Heart left ventricle (tissue), 16 donors: ENCODE measurements around the gene RNF225. TPM values are rescaled to one million over a fixed set of nuclear protein-coding genes. Genes with fewer than 3 reads are reported as not detected.
A peak's percentile ranks its signal among the peaks of the same experiment; 100 is the strongest.
"Not testable (repeated sequence)": the region's sequence is repeated elsewhere in the genome, so short reads cannot be mapped to it uniquely, and the experiment has no call there.

Source experiments
- ATAC-seq, 4 donors: fragments of 200-7000 bp; cut with Tn5 transposase; one replicate each; pipeline ENCODE4 v1.9.1; 2020 to 2022; ENCODE audit warnings: moderate library complexity in 4 of 4, mild to moderate bottlenecking in 3 of 4, moderate number of reproducible peaks in 1 of 4
- DNase-seq, 5 donors: peaks; one replicate each; pipeline ENCODE4 v3.0.0-alpha.2; 2020
- H3K27ac ChIP-seq, 12 donors: fragments of 200-600 bp; sonication (generic) in 4 of 12; one replicate each; pipeline versions ENCODE4 v1.5.0 to v1.8.0; 2016 to 2022; ENCODE audit warnings: mild to moderate bottlenecking in 2 of 12
- H3K27me3 ChIP-seq, 9 donors: fragments of 200-600 bp; sonication (generic) in 2 of 9; one replicate each; pipeline versions ENCODE4 v1.5.1 to v1.8.0; 2016 to 2022; ENCODE audit warnings: mild to moderate bottlenecking in 3 of 9
- H3K36me3 ChIP-seq, 9 donors: fragments of 200-600 bp; sonication (generic) in 2 of 9; one replicate each; pipeline versions ENCODE4 v1.5.0 to v1.8.0; 2018 to 2022; ENCODE audit warnings: mild to moderate bottlenecking in 2 of 9
- H3K4me1 ChIP-seq, 12 donors: fragments of 200-600 bp; sonication (generic) in 4 of 12; one replicate each; pipeline versions ENCODE4 v1.5.0 to v1.8.0; 2016 to 2022; ENCODE audit warnings: mild to moderate bottlenecking in 3 of 12
- H3K4me3 ChIP-seq, 12 donors: fragments of 200-600 bp; sonication (generic) in 4 of 12; one replicate each; pipeline versions ENCODE4 v1.5.0 to v1.8.0; 2017 to 2022; ENCODE audit warnings: mild to moderate bottlenecking in 9 of 12, moderate library complexity in 4 of 12
- H3K9me3 ChIP-seq, 12 donors: fragments of 200-600 bp; sonication (generic) in 4 of 12; one replicate each; pipeline versions ENCODE4 v1.5.0 to v1.8.0; 2016 to 2022; ENCODE audit warnings: mild to moderate bottlenecking in 1 of 12
- POLR2A ChIP-seq, 2 donors: fragments of 450-650 bp; IDR thresholded peaks; one replicate each; pipeline ENCODE4 v1.6.1; 2017; ENCODE audit warnings: antibody characterized with exemption in 2 of 2, mild to moderate bottlenecking in 2 of 2, moderate library complexity in 2 of 2
- WGBS, 4 donors: extraction: QIAGEN DNeasy Blood & Tissue Kit in 2 of 4; methylation state at CpG; one replicate each; pipeline versions ENCODE4 v1.1.5 to v1.1.7; 2013 to 2018; 5-methylcytosine and 5-hydroxymethylcytosine counted together
- intact Hi-C, 10 donors: fragments of 100-400 bp; cut with DNase I; formaldehyde crosslinking; loops; one replicate each; pipeline versions ENCODE4 v1.11.1 to v1.14.2; 2022
- microRNA-seq, 4 donors: library from miRNA; unstranded; fragments of <30 nt; microRNA quantifications; one replicate each; pipeline versions ENCODE4 to v1.2.0, GENCODE V29; 2017 to 2020
- polyA plus RNA-seq, 2 donors: library from polyadenylated mRNA; stranded (reverse); fragments of 200-250 nt; gene quantifications; one replicate each; pipeline ENCODE4 v1.2.3, GENCODE V29; 2013
- total RNA-seq, 9 donors: library from RNA; depleted of rRNA in 2 of 9; stranded (reverse); fragments of >200 nt in 2 of 9; fragmentation: NEBNext Ultra II Directional in 3 of 9; extraction: Animal tissue kit (Norgen Biotek cat#: 25700) in 3 of 9; gene quantifications; one replicate each; pipeline versions ENCODE4 v1.1.0 to v1.2.4, GENCODE V29; 2016 to 2023
- TF ChIP-seq, protein P1 (sequence below), 12 donors: fragments of 200-600 bp; sonication (generic) in 4 of 12; IDR thresholded peaks; one replicate each; pipeline versions ENCODE4 v1.5.0 to v1.8.0; 2018 to 2022; ENCODE audit warnings: antibody characterized with exemption in 12 of 12, mild to moderate bottlenecking in 5 of 12
- donor health status: ischemic (EF 13 %, LVEDD 7.1; RV severe dilation, severe dysfunction).
- donor health status: healthy with polysubstance abuse.
- donor health status: DM: no; HTN: yes; CAD: no.
- donor health status: DM: no; HTN: no; CAD: no.
- donor health status: ischemic (EF 25% LVEDD 6.9; RV normal size, moderate dysfunction).
- donor health status: ischemic (EF 25% LVEDD 5.7; RV mildly dilated, moderate dysfunction).
- donor health status: healthy.
- donor health status: DM: yes; HTN: yes; CAD: no.
- donor health status: ischemic (EF 35%, LVEDD 5.7; RV mildly dilated, moderate dysfunction).
- donor health status: nonischemic (EF 11% LVEDD 7.7; RV severe dilation, severe dysfunction).
- donor health status: DM: yes; HTN: yes; CAD: no.
- donor health status: PGD.
- donor health status: ischemic (EF 29% LVEDD 5.4; RV normal size, mild dysfunction).
- donor health status: nonischemic (EF 23%, LVEDD 6.1; RV moderate dilation, normal function).

The RNF225 gene
- total and polyA plus RNA-seq, 11 donors: not detected

DNA sequence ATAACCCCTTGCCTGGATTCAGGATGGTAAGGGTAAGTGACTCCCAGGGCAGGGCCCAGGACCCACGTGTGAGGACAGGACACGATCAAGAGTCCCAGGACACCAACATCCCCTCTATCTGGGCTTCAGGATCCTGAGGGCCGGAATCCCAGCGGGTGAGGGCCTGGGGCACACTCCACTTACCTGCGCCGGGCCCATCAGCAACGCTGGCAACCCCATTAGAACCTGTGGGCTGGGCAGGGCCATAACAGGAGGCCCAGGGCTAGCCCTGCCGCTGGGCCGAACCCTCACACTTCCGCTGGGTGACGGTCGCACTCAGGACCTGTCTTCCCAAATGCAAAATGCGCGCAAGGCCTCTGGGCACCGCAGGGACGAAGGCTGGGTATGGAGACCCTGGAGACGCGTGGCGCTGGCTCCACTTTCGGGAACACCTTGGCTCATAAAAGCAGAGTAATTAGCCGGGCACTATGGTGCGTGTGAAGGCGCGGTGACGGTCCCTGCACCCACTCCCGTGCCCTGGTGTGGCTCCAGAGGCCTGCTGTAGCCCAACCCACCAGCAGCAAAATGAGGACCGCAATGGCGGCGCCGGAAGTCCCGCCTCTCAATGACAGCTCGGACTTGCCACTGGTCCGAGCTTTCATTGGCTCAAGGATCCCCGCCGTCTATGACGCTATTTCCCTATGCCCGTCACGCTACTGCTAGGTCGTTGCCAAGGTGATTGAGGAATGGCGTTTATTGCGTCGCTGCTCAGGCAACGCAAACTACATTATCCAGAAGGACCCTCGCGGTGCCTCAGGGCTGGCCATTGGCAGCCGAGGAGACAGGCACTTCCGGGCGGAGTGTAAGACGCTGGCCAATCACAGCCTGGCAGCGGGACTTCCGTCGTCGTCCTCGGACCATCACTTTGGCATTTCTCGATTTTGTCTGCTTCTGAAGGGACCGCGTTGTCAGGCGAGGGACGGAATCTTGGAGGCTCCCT is 44.4 kb downstream of the RNF225 start, which contains the start of gene ZNF132:
Gene ZNF132, minus strand, starts transcription at position 578 of the 979 bp plus-strand sequence. Its CDS starts 332 bp downstream, at position 246.
- peak within 1 kb of the TSS; percentile 59 to 86 (median 72) for H3K4me3 ChIP-seq
- H3K27me3 ChIP-seq: no peaks in the 10 kb centered on the region
- H3K27ac ChIP-seq: peak within 1 kb of the TSS; percentile 18 to 91 (median 78)
- 7 to 10% (median 8%) methylated on average over 31 to 59 of the region's 59 CpGs for WGBS, 4 donors
- peak in 1 of 2 donors; percentile 54 for TF ChIP-seq POLR2A (IDR thresholded peaks at IDR 0.05)
- TF ChIP-seq, protein P1, sequence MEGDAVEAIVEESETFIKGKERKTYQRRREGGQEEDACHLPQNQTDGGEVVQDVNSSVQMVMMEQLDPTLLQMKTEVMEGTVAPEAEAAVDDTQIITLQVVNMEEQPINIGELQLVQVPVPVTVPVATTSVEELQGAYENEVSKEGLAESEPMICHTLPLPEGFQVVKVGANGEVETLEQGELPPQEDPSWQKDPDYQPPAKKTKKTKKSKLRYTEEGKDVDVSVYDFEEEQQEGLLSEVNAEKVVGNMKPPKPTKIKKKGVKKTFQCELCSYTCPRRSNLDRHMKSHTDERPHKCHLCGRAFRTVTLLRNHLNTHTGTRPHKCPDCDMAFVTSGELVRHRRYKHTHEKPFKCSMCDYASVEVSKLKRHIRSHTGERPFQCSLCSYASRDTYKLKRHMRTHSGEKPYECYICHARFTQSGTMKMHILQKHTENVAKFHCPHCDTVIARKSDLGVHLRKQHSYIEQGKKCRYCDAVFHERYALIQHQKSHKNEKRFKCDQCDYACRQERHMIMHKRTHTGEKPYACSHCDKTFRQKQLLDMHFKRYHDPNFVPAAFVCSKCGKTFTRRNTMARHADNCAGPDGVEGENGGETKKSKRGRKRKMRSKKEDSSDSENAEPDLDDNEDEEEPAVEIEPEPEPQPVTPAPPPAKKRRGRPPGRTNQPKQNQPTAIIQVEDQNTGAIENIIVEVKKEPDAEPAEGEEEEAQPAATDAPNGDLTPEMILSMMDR (IDR thresholded peaks at IDR 0.05): no peak
- H3K4me1 ChIP-seq: peaks cover 0 to 21% (median 16%) of the 10 kb centered on the region in 12 donors
- ATAC-seq: peak; percentile 98 to 99 (median 98)
- intact Hi-C loops: loop anchor here in 4 of 10 donors (1.0 to 2.0 kb wide), 4 partner anchors 11 to 59 kb away; partner anchors contain the start of genes ZNF324B (in 2 of the 4), ZNF584 (in 1 of the 4) and ZNF837 (in 1 of the 4)
- H3K9me3 ChIP-seq: peaks cover 0 to 42% (median 32%) of the 10 kb centered on the region in 12 donors
- peaks cover 1 to 33% (median 24%) of the 10 kb centered on the region in 9 donors for H3K36me3 ChIP-seq
- peak; percentile 96 to 99 (median 98) for DNase-seq

DNA sequence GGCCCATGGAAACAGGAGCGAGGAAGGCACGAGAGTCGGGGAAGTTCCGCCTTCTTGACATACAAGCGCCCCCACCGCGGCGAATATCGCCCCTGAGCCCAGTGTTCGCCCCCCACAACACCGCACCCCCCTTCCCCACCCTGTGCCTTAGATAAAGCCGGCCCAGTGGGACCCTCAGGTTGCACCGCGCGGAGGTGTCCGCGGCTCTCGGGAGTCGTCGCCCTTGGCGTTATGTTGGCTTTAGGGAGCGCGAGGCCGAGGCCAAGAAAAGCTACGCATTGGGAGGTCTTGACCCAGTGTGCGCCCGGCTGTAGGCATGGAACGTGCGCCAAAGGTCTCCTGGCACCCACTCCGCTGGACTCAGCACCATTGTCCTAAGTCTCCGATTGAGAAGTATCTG is 45.1 kb downstream of the RNF225 start:
- no peaks in the 10 kb centered on the region for H3K27me3 ChIP-seq
- WGBS, 4 donors: 11 to 25% (median 16%) methylated on average over 19 to 31 of the region's 31 CpGs
- peaks cover 0 to 26% (median 17%) of the 10 kb centered on the region in 9 donors for H3K36me3 ChIP-seq
- ATAC-seq (peak in 3 of 4 donors; percentile 1 to 11 (median 6)), DNase-seq (peak in 1 of 5 donors; percentile 60)
- H3K4me1 ChIP-seq: peaks cover 0 to 21% (median 16%) of the 10 kb centered on the region in 12 donors
- peak overlapping the region; percentile 35 to 86 (median 72) for H3K4me3 ChIP-seq
- intact Hi-C loops: loop anchor here in 3 of 10 donors (1.0 to 2.0 kb wide), 3 partner anchors 11 to 60 kb away; partner anchors contain the start of genes ZNF324B (in 2 of the 3) and ZNF837 (in 1 of the 3)
- peaks cover 0 to 35% (median 25%) of the 10 kb centered on the region in 12 donors for H3K9me3 ChIP-seq
- TF ChIP-seq, protein P1 (IDR thresholded peaks at IDR 0.05): no peak
- TF ChIP-seq POLR2A (IDR thresholded peaks at IDR 0.05): no peak
- peak overlapping the region; percentile 2 to 91 (median 76) for H3K27ac ChIP-seq

DNA sequence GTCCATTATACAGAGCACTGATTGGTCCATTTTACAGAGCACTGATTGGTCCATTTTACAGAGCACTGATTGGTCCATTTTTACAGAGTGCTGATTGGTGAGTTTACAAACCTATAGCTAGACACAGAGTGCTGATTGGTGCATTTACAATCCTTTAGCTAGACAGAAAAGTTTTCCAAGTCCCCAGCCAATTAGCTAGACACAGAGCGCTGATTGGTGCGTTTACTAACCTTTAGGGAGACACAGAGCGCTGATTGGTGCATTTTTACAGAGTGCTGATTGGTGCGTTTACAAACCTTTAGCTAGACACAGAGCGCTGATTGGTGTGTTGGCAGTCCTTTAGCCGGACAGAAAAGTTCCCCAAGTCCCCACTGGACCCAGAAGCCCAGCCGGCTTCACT is 47.5 kb downstream of the RNF225 start:
- H3K27me3 ChIP-seq, H3K36me3 ChIP-seq, intact Hi-C loops, DNase-seq, ATAC-seq, H3K4me3 ChIP-seq, H3K27ac ChIP-seq: not testable (repeated sequence)
- 87 to 92% (median 89%) methylated on average over 5 to 7 of the region's 7 CpGs for WGBS, 4 donors
- H3K4me1 ChIP-seq: peaks cover 0 to 21% (median 16%) of the 10 kb centered on the region in 12 donors
- H3K9me3 ChIP-seq: peaks cover 0 to 11% (median 1%) of the 10 kb centered on the region in 12 donors

Small RNAs within 50 kb of the gene (microRNA-seq; reads per million reads assigned to microRNA genes)
- 0 to 0.26 (median 0) reads per million in 4 donors for gene MIR4754

Other genes starting within 250 kb of the RNF225 start
- gene ZNF329, start 244.9 kb upstream of the RNF225 start, total RNA-seq: 10 to 100 TPM in 2 of 9 donors, 1 to 10 TPM in 7; 7.4 to 10.9 (median 9.0) TPM
- gene ZNF329, start 244.9 kb upstream of the RNF225 start, polyA plus RNA-seq: 10 to 100 TPM in 1 of 2 donors, 1 to 10 TPM in 1; 2.4 to 10.2 TPM
- gene ZNF274, start 212.6 kb upstream of the RNF225 start, total RNA-seq: 10 to 100 TPM; 16.2 to 29.0 (median 21.8) TPM
- gene ZNF274, start 212.6 kb upstream of the RNF225 start, polyA plus RNA-seq: 10 to 100 TPM in 1 of 2 donors, 1 to 10 TPM in 1; 8.1 to 37.9 TPM
- 10 to 100 TPM; 20.8 to 38.7 (median 22.1) TPM for gene ZNF544, start 166.7 kb upstream of the RNF225 start, total RNA-seq
- 10 to 100 TPM; 24.5 to 29.4 TPM for gene ZNF544, start 166.7 kb upstream of the RNF225 start, polyA plus RNA-seq
- 1 to 10 TPM; 4.0 to 7.8 (median 5.5) TPM for gene ZNF8, start 116.7 kb upstream of the RNF225 start, total RNA-seq
- gene ZNF8, start 116.7 kb upstream of the RNF225 start, polyA plus RNA-seq: 1 to 10 TPM; 2.6 to 3.3 TPM
- gene ERVK3-1, start 90.3 kb upstream of the RNF225 start, total RNA-seq: 10 to 100 TPM; 12.8 to 39.2 (median 20.3) TPM
- 10 to 100 TPM; 24.6 to 61.1 TPM for gene ERVK3-1, start 90.3 kb upstream of the RNF225 start, polyA plus RNA-seq
- gene ZSCAN22, start 68.7 kb upstream of the RNF225 start, total RNA-seq: 1 to 10 TPM; 1.1 to 3.1 (median 2.0) TPM
- gene ZSCAN22, start 68.7 kb upstream of the RNF225 start, polyA plus RNA-seq: 1 to 10 TPM in 1 of 2 donors, under 1 TPM in 1; 0.65 to 1.5 TPM
- gene A1BG, start 42.2 kb upstream of the RNF225 start, total RNA-seq: 1 to 10 TPM in 7 of 9 donors, under 1 TPM in 2; 0.23 to 6.6 (median 3.0) TPM
- 1 to 10 TPM; 4.4 to 4.6 TPM for gene A1BG, start 42.2 kb upstream of the RNF225 start, polyA plus RNA-seq
- 1 to 10 TPM in 1 of 9 donors, under 1 TPM in 8; 0.18 to 1.1 (median 0.46) TPM for gene ZNF497, start 32.9 kb upstream of the RNF225 start, total RNA-seq
- gene ZNF497, start 32.9 kb upstream of the RNF225 start, polyA plus RNA-seq: under 1 TPM; 0.08 to 0.28 TPM
- gene ZNF837, start 14.6 kb upstream of the RNF225 start, total RNA-seq: under 1 TPM in 7 of 9 donors, not detected in 2; 0.17 to 0.75 (median 0.63) TPM
- under 1 TPM; 0.24 to 0.57 TPM for gene ZNF837, start 14.6 kb upstream of the RNF225 start, polyA plus RNA-seq
- gene RPS5, start 8.4 kb upstream of the RNF225 start, total RNA-seq: 100 to 1,000 TPM; 346 to 753 (median 485) TPM
- gene RPS5, start 8.4 kb upstream of the RNF225 start, polyA plus RNA-seq: 1,000 to 10,000 TPM in 1 of 2 donors, 100 to 1,000 TPM in 1; 417 to 1,718 TPM
- 10 to 100 TPM; 12.7 to 21.6 (median 16.9) TPM for gene ZNF584, start 13.0 kb downstream of the RNF225 start, total RNA-seq
- gene ZNF584, start 13.0 kb downstream of the RNF225 start, polyA plus RNA-seq: 10 to 100 TPM in 1 of 2 donors, 1 to 10 TPM in 1; 6.1 to 31.4 TPM
- 1 to 10 TPM; 3.1 to 6.7 (median 5.2) TPM for gene ZNF132, start 44.5 kb downstream of the RNF225 start, total RNA-seq
- 1 to 10 TPM; 1.7 to 1.8 TPM for gene ZNF132, start 44.5 kb downstream of the RNF225 start, polyA plus RNA-seq
- gene ZNF324B, start 56.0 kb downstream of the RNF225 start, total RNA-seq: 1 to 10 TPM; 2.3 to 5.1 (median 4.5) TPM
- gene ZNF324B, start 56.0 kb downstream of the RNF225 start, polyA plus RNA-seq: 1 to 10 TPM; 1.4 to 3.1 TPM
- 10 to 100 TPM in 1 of 9 donors, 1 to 10 TPM in 8; 4.0 to 10.1 (median 5.3) TPM for gene ZNF324, start 71.4 kb downstream of the RNF225 start, total RNA-seq
- 1 to 10 TPM; 2.5 to 5.6 TPM for gene ZNF324, start 71.4 kb downstream of the RNF225 start, polyA plus RNA-seq
- 1 to 10 TPM; 4.3 to 9.3 (median 6.0) TPM for gene ZNF446, start 80.7 kb downstream of the RNF225 start, total RNA-seq
- gene ZNF446, start 80.7 kb downstream of the RNF225 start, polyA plus RNA-seq: 1 to 10 TPM; 6.7 to 7.0 TPM
- 1 to 10 TPM; 1.8 to 5.0 (median 3.6) TPM for gene SLC27A5, start 116.3 kb downstream of the RNF225 start, total RNA-seq
- 1 to 10 TPM; 5.9 to 9.1 TPM for gene SLC27A5, start 116.3 kb downstream of the RNF225 start, polyA plus RNA-seq
- gene ZBTB45, start 124.2 kb downstream of the RNF225 start, total RNA-seq: 10 to 100 TPM in 8 of 9 donors, 1 to 10 TPM in 1; 9.0 to 13.4 (median 10.5) TPM
- 1 to 10 TPM; 6.9 to 9.2 TPM for gene ZBTB45, start 124.2 kb downstream of the RNF225 start, polyA plus RNA-seq
- 100 to 1,000 TPM; 122 to 265 (median 163) TPM for gene TRIM28, start 148.4 kb downstream of the RNF225 start, total RNA-seq
- gene TRIM28, start 148.4 kb downstream of the RNF225 start, polyA plus RNA-seq: 100 to 1,000 TPM in 1 of 2 donors, 10 to 100 TPM in 1; 88.0 to 160 TPM
- gene CHMP2A, start 159.4 kb downstream of the RNF225 start, total RNA-seq: 100 to 1,000 TPM; 113 to 155 (median 129) TPM
- gene CHMP2A, start 159.4 kb downstream of the RNF225 start, polyA plus RNA-seq: 100 to 1,000 TPM; 192 to 266 TPM
- 100 to 1,000 TPM in 6 of 9 donors, 10 to 100 TPM in 3; 35.3 to 139 (median 115) TPM for gene UBE2M, start 163.0 kb downstream of the RNF225 start, total RNA-seq
- gene UBE2M, start 163.0 kb downstream of the RNF225 start, polyA plus RNA-seq: 100 to 1,000 TPM in 1 of 2 donors, 10 to 100 TPM in 1; 64.7 to 114 TPM
- 10 to 100 TPM in 2 of 9 donors, 1 to 10 TPM in 7; 7.5 to 12.0 (median 9.1) TPM for gene MZF1, start 177.7 kb downstream of the RNF225 start, total RNA-seq
- gene MZF1, start 177.7 kb downstream of the RNF225 start, polyA plus RNA-seq: 10 to 100 TPM in 1 of 2 donors, 1 to 10 TPM in 1; 6.2 to 12.5 TPM